COLO668 (cell line): Measurements from ENCODE around the gene RNF220.
"Not testable (repeated sequence)": the region's sequence is repeated elsewhere in the genome, so short reads cannot be mapped to it uniquely, and the experiment has no call there.

ENCODE experiments used
- DNase-seq: peaks from one replicate; lab custom pipeline; 2025; ENCODE audit not compliant: unreplicated experiment; lab: John Stamatoyannopoulos, UW

Gene RNF220

DNA sequence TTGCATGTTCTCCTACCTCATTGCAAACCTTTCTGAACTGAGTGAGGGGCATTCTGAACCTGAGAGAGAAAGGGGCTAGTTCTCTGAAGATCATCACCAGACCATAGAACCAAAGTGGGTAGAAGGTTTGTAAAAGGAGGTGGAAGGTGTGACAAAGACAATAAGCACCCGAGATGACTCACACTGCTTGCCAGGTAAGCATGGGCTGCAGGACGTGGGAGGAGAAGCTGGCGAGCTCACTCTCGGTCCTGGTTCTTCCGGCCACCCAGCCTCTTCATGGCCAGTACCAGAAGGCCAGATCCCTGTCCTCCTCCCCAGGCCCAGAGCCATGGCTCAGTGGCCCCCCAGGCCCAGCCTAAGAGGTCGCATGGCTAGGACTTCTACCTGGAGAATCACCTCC, 140.9 kb downstream of the RNF220 start:
- DNase-seq: no peak

DNA sequence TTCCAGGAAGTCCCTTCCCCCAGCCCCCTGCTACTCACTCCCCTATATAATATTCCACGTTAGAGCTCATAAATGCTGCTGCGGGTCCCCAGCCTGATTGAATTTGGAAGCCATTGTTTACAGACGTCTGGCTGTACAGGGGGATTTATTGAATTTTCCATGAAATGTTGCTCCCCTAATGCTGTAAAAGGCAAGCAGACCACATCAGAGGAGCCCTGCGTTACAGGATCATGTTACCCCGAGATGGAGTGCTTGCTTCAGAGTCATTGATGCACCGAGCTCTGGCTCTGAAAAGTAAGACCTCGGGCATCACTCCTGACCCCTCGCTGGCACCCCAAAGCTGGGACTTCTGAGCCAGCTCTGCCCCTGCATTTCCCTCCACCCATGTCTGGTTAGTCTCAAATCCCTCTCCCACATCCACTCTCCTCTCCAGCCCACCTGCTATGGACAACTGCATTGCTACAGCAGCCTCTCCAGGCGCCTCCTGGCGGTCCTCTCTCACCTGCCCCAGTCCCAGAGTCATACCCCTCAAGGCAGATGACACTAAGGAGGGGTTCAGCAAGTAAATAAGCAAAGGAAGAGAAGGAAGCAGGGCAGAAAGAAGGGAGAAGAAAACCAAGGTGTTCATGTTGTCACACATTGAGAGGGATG, 141.5 kb downstream of the RNF220 start:
- no peak for DNase-seq

DNA sequence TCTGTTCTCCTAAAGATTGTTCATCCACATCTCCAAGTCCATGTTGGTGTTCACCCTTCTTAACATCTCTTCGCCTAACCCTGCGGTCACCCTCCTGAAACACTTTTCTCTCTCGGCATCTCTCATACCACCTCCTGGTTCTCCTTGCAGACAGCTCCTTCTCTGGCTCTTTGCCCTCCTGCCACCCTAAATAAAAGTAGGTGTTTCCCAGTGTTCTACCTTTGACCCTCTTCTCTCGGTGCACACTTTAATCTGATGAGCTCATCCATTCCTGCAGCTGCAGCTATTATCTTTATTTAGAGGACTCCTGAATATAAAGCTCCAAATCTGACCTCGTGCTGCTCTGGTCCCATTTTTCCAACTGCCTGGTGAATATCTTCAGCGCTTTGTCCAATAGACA, 142.3 kb downstream of the RNF220 start:
- DNase-seq: no peak

DNA sequence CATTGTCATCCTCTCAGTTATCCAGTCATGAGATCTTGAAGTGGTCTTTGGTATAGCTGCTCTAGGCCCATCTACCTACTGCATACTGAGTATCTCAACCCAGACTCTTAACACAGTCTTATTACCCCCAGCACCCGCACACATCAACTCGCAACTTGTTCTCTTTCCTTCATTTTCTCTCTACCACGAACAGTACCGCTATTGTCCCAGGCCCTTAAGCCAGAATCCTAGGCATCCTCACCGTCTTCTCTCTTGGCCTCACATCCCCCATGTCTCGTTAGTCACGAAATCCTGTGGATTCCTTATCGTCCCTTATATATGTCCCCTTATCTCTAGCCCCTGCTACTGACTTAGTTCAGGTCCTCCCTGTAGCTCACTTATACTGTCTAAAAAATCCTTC, 142.8 kb downstream of the RNF220 start:
- DNase-seq: no peak

DNA sequence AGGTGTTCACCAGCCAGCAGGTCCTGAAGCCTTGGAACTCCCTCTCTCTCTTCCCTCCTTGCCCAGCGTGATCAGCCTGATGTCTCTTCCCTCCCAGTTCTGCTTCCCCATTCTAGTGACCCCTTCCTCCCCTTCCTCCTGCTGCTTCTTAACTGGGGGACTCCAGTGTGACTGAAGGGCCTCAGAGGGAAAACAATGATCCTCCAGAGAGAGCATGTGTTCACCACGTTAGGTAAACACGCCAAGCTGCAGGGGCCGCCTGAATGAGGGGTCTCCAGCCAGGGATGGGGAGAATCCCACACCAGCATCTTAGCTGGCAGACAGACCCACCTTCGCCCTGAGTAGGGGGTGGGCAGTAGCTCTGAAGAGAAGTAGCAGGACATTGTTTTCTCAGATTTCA, 144.5 kb downstream of the RNF220 start:
- DNase-seq: no peak

DNA sequence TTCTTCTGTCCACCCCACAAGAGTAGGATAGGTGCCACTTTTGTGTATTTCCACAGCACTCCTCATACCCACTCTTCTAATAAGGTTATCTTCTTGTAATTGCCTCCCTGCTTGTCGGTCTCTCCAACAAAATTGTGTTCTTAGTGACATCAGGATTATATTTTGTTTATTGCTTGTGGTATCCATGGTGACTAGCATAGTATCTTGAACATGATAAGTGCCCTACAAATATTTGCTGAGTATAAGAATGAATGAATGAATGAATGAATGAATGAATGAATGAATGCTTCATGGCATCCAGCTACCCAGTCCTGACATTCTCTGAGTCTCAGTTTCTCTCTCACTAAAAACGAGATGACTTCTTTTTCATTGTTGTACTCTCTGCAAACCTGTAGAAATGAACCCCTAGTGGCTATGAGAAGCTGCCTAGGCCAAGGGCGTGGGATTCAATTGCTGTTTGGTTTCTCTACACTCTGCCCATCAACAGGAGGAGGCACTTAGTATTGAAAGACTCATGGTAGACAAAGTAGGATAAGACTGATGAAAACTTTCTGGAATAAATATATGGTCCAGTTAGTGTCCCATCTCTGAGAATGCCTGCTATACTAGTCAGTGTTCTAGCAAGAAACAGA, 148.2 kb downstream of the RNF220 start:
- no peak for DNase-seq

DNA sequence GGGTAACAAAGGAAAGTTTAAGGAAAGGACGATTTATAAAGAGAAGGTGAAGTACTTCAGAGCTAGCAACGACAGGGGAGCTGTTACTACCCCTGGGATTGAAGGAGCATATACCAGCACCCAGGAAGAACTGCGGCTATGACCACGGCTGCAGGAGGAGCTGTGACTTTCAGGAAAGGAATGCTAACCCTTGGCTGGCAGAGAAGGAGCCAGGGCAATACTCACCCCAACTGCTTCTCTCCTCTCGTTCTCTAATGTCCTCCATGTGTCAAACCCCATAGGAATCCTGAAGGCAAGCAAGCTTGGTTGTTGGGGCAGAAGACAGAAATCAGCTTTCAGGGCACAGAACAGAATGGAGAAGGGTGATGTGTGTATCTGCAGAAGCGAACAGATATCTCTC, 148.7 kb downstream of the RNF220 start:
- DNase-seq: no peak

DNA sequence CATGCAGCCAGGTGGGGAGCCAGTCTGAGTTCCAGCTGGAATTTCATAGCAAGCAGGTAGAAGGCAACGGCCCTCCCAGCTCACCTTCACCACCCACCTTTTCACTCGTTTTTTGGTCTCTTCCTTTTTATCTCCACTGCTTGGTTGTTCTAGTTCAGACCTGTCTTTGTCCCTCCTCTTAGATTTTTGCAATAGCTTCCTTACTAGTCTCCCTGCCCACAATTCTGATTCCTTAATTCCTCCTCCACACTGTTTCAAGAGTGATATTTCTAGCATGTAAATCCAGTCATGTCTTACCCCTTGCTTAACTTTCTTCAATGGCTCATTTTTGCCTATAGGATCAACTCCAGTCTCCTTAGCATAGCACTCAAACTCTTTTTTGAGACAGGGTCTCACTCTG, 149.7 kb downstream of the RNF220 start:
- DNase-seq: no peak

DNA sequence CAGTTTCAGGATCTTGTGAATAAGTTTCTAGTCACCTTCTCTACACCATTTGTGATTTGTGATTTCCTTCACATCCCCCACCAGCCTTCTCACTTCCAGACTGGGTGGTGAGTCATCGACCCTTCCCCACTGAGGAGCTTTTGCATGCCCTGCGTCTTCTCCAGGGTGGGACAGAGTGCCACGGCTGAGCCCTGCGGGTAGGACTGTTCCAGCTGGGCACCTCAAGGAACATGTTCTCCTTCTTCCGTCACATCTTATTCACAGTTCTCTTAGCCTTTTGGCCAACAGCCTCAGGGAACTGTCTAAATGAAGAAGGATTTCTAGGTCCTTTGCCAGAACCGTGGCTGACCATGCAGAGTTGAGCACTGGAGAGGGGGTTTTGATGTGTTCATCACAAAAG, 152.7 kb downstream of the RNF220 start:
- DNase-seq: no peak

DNA sequence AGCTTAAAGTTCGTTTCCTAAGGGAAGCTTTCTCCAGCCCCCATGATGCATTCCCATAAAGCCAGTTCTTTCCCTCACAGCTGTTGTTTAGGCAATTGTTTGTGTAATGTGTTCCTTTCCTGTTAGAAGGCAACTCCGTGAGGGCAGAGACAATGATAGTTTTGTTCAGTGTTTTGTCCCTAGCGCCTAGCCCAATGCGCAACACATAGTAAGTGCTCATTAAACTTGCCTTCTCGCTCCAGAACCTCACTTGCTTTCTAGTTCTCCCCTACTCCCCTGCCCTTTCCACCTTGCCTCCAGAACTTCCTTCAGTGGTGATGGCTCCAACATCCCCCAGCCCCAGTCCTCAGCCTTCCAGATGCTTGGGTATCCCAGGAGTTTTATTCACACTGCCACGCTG, 153.8 kb downstream of the RNF220 start:
- no peak for DNase-seq

DNA sequence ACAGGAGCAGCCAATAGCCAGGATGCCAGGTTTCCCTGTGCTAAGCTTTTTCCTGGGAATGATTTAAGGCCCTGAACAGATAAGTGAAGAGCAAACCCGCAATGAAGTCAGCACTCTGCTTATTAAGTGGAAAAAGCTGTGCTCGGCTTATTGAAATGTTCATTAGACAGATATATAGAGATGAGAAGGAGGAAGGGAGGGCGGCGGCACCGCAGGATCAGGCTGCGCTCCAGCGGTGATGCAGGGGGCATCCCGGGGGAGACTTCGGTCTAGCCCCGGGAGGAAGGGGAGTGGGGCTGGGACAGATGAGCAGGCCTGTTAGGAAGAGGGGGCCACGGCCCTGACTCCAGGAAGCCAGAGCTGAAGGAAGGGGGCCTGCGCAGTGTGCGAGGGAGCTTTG, 154.3 kb downstream of the RNF220 start:
- no peak for DNase-seq

DNA sequence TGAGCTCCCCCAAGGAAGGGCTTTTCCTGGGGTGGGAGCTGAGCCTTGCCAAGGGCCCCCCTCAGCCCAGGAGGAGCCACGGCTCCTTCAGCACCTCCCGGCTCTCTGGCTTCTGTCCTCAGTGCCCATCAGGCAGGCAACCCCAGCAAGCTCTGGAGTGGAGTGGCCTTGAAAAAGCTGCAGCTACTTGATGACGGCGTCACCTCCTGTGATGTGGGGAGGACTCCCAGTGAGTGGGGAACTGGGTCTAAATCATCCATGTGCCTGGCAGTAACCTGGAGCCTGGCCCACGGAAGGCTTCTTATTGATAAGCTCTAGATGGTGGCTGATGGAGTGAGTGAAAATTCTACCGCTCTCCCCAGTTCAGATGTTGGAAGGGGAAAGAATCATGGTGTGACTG, 154.9 kb downstream of the RNF220 start:
- no peak for DNase-seq

DNA sequence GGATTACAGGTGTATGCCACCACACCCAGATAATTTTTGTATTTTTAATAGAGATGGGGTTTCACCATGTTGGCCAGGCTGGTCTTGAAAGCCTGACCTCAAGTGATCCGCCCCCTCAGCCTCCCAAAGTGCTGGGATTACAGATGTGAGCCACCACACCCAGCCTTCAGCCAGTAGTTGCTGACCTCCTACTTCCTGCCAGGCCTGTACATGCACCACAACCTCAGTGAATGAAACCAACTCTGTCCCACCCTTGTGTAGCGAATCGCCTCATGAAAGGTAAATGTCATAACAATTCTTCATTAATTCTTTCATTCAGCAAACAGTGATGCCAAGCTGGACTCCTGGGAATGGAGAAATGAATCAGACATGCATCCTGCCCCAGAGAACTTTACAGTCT, 155.6 kb downstream of the RNF220 start:
- DNase-seq: not testable (repeated sequence)

DNA sequence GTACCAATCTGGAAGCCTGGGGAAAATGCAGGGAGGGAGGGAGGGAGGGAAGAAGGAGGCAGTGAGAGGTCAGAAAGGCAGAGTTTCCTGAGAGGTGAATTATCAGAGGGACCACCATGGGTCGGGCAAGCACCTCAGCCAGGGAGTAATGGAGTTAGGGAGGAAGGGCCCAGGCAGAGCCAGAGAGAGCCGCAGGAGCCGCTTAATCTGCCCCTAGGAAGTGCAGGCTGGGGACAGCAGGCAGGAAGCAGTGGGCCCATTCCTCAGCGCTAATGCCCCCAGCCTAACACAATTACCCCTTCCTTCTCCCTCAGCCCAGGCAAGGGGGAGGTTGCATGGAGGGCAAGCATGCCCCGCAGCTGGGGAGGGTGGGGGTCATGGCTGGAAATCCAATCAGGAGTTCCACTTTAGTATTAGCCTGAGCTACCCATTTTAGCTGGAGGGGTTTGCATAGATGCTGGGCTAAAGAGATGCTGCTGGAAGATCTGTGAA, 160.2 kb downstream of the RNF220 start:
- DNase-seq: no peak

DNA sequence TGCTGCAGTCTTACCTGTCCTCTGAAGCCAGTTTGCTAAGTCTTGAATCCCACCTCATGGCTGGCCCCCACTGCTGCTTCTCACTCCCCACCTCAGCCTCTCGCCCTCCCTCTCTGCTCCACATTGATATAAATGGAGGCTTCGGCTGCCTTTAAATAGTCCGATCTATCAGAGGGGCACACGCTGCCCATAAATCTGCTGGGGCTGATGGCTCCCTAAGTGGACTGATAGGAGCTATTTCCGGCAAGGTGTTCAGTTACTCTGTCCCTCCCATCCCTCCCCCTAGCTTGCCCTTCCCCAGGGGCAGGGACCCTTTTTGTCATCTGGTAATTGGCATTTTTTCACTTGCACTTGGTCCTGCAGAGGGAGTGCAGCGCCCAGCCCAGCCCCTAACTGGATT, 160.8 kb downstream of the RNF220 start:
- no peak for DNase-seq

DNA sequence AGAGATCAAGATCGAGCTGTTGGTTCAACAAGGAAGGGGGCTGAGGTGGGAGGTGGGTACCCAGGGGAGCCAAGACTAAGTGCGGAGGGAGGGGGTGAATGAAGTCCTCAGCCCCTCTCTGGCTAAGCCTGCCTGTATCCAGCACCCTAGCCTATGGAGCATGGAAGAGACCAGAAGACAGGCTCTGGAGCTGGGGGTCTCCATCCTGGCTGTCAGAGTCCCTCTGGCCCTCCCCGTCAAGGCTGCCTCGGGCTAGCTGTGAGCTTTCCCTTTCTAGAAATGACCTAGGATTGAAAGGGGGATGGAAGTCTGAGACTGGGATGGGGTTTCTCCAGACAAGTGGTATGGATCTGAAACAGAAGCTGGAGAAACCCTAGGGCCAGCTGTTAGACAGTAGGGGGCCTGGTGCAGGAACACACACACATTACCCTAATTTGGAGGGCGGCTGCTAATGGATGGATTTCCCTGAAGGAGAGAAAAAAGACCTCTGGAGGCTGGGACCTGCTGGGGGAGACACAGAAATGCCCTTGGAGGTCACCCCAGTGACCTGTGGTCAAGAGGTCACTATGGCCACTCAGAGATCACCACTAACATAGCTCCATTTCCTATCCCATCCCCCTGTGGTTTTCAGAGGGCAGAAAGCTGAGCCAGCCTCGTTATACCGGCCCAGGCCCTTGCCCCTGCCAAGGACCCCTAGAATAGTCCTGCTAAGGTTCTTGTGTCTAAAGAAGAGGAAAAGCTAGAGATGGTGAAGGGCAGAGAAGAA, 161.4 kb downstream of the RNF220 start:
- DNase-seq: no peak

DNA sequence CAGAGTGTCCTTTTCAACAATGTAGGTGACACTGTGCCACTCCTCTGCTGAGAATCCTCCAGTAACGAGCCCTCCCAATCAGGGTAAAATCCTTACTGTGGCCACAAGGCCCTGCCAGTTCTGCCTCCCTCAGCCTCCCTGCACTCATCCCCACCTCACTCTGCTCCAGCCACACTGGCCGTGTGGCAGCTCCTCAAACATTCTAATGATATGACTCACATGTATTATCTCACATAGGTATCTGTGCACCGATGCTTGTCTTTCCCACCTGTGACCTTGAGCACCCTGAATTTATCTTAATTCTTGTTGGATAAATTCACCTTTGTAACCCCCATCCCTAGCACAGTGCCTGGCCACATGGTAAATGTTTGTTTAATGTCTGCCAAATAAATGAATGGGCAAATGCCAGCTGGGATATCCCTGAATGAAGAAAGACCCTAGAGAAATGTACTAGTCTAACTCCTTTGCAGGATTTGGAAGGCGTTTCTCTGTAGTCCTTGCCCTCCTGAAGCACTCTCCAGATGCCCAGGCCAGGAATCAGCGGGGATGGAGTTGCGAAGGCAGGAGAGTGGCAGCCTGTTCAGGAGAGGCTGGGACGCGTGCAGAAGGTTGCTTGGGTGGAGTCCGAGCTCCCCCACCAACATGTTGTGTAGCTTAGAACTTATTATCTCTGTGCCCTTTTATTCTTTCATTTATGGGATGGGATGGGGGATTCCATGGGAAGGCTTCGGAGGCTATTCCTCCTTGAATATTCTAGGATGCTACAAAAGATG, 163.3 kb downstream of the RNF220 start:
- peak; percentile 65 for DNase-seq

DNA sequence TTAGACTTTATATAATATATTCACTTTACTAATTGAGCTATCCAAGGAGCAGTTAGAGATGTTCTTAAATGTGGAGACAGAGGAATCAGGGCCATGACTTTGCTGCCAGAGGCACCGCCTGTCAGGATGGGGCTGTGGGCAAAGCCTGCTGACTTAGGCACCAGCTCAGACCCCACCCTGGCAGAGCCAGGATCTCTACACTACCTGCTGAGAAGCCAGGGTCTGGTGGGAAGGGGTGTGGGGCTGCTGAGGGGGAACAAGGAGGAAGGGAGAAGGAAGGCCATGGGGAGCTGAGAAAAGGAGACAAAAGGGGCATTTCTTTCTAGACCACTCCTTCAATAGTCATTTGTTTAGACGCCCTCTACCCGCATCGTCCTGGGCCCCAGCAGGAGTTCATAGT, 164.4 kb downstream of the RNF220 start:
- DNase-seq: no peak

DNA sequence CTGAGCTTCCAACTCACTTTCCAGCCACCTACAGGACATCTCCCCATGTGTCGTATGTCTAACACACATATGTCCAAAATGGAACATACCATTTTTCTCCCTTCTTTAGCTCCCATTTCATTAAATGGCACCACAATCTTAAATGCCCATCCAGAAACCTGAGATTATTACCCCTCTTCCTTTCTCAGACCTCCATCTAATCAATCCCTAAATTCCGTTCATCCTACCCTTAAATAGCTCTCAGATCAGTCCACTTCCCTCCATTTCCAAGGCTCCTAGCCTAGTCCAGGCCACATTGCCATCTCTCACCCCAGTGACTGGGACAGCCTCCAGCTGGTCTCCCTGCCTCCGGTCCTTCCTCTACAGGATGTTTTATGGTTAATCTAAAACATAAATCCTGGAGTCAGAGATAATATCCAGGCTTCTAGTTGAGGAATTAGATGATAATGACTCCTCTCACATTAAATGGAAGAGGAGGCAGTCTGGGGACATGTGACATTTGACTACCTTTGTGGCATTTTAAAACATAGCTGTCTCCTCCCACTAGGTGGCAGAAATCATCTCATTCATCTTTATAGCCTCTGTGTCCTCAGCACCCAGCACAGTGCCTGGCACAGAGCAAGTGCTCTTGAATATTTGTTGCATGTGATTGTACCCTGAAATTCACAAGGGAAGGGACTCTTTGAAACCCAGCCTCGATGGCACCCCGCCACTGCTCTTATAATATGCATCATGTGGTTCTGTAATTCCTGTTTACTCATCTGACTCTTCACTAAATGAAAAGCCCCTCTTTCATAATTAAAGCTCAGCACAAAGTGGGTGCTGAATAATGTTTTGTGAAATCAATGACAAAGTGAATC, 166.9 kb downstream of the RNF220 start:
- peak; percentile 47 for DNase-seq

DNA sequence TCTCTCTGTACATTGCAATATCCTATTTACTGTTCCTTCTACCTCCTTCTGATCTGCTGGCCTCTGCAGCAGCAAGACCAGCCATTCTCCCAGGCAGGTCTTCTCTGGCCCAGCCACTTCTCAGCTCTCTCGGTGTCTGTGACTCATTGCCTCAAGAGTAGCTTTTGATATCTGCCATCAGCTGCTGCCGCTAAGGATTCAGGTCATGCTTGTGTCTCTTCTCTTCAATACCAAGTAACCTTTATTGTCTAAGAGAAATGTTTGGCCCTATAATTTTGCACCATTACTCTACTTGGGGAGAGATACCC, 167.5 kb downstream of the RNF220 start:
- DNase-seq: no peak

DNA sequence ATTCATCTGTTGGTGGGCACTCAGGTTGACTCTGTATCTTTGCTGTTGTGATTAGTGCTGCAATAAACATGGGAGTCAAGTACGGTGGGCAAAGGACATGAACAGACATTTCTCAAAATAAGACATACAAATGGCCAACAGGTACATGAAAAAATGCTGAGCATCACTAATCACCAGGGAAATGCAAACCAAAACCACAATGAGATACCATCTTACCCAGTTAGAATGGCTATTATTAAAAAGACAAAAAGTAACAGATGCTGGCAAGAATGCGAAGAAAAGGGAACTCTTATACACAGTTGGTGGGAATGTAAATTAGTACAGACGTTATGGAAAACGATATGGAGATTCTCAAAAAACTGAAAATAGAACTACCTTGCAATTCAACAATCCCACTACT, 170.3 kb downstream of the RNF220 start:
- DNase-seq: no peak
